Left forelimb (tissue), 1 donor: ENCODE measurements around the gene DSG1.
"Not testable (repeated sequence)": the region's sequence is repeated elsewhere in the genome, so short reads cannot be mapped to it uniquely, and the experiment has no call there.

Experiments used
- DNase-seq: peaks from one replicate; pipeline ENCODE4 v3.0.0-alpha.2; 2018; ENCODE audit warnings: low spot score

Gene DSG1

GRCh38 chr18:31353336-31353735, 35.4 kb downstream of the DSG1 start:
- not testable (repeated sequence) for DNase-seq

GRCh38 chr18:31354990-31355389, 37.0 kb downstream of the DSG1 start:
- no peak for DNase-seq

- DNase-seq = no peak
Measured at GRCh38 chr18:31356025-31356424, 38.1 kb downstream of the DSG1 start.

GRCh38 chr18:31364190-31364589, 46.2 kb downstream of the DSG1 start:
- no peak for DNase-seq

GRCh38 chr18:31369478-31369877, 51.5 kb downstream of the DSG1 start:
- DNase-seq = no peak

- no peak for DNase-seq
Measured at GRCh38 chr18:31371989-31372388, 54.0 kb downstream of the DSG1 start.

- DNase-seq = no peak
Measured at GRCh38 chr18:31373641-31374040, 55.7 kb downstream of the DSG1 start.

- DNase-seq = no peak
Measured at GRCh38 chr18:31376477-31376876, 58.5 kb downstream of the DSG1 start, which contains the start of gene DSG4. DSG4 (plus strand) TSS chr18:31376777; CDS start chr18:31376912, 135 bp downstream.

- no peak for DNase-seq
Measured at GRCh38 chr18:31380912-31381311, 63.0 kb downstream of the DSG1 start.

GRCh38 chr18:31382107-31382506, 64.1 kb downstream of the DSG1 start:
- DNase-seq = no peak

- no peak for DNase-seq
Measured at GRCh38 chr18:31386741-31387140, 68.8 kb downstream of the DSG1 start.

GRCh38 chr18:31393286-31393685, 75.3 kb downstream of the DSG1 start:
- DNase-seq = no peak

- DNase-seq = no peak
Measured at GRCh38 chr18:31396796-31397612, 79.0 kb downstream of the DSG1 start.

GRCh38 chr18:31398191-31398590, 80.2 kb downstream of the DSG1 start:
- DNase-seq = no peak

- DNase-seq = no peak
Measured at GRCh38 chr18:31399306-31400032, 81.5 kb downstream of the DSG1 start.

GRCh38 chr18:31401156-31402025, 83.4 kb downstream of the DSG1 start:
- DNase-seq = no peak

- DNase-seq = no peak
Measured at GRCh38 chr18:31402026-31402373, 84.0 kb downstream of the DSG1 start.

GRCh38 chr18:31403409-31403808, 85.4 kb downstream of the DSG1 start:
- no peak for DNase-seq
